NB4 (cell line): ENCODE data around the gene TTC27.

Source experiments
- MYC ChIP-seq: IDR thresholded peaks from 2 replicates; pipeline ENCODE4 v1.6.1; 2011; ENCODE audit warnings: low read depth, low read length
- POLR2A ChIP-seq: IDR thresholded peaks from 2 replicates; pipeline ENCODE4 v1.6.1; 2011; ENCODE audit warnings: mild to moderate bottlenecking; ENCODE audit not compliant: insufficient read length; ENCODE audit errors: extremely low read depth
- TF ChIP-seq, protein P1 (sequence below): IDR thresholded peaks from one replicate; pipeline ENCODE4 v1.5.1; 2012; ENCODE audit warnings: low read depth, low read length
- TF ChIP-seq, protein P2 (sequence below): IDR thresholded peaks from 2 replicates; pipeline ENCODE4 v1.6.1; 2011; ENCODE audit warnings: low read depth, low read length

DNA sequence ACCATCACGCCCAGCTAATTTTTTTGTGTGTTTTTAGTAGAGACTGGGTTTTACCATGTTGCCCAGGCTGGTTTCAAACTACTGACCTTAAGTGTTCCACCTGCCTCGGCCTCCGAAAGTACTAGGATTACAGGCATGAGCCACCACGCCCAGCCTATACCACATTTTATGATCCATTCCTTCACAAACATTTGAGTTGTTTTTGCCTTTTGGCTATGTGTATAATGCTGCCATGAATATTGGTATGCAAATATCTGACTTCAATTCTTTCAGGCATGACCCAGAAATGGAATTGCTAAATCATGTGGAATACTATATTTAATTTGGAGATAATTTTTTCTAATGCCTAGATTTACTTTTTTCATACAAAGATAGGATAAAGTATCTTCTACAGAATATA lies 68.6 kb downstream of the TTC27 start:
- TF ChIP-seq, protein P1, sequence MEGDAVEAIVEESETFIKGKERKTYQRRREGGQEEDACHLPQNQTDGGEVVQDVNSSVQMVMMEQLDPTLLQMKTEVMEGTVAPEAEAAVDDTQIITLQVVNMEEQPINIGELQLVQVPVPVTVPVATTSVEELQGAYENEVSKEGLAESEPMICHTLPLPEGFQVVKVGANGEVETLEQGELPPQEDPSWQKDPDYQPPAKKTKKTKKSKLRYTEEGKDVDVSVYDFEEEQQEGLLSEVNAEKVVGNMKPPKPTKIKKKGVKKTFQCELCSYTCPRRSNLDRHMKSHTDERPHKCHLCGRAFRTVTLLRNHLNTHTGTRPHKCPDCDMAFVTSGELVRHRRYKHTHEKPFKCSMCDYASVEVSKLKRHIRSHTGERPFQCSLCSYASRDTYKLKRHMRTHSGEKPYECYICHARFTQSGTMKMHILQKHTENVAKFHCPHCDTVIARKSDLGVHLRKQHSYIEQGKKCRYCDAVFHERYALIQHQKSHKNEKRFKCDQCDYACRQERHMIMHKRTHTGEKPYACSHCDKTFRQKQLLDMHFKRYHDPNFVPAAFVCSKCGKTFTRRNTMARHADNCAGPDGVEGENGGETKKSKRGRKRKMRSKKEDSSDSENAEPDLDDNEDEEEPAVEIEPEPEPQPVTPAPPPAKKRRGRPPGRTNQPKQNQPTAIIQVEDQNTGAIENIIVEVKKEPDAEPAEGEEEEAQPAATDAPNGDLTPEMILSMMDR, result no peak
- TF ChIP-seq POLR2A (no peak), MYC (no peak)
- TF ChIP-seq, protein P2, sequence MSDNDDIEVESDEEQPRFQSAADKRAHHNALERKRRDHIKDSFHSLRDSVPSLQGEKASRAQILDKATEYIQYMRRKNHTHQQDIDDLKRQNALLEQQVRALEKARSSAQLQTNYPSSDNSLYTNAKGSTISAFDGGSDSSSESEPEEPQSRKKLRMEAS, result no peak
